ENCODE results near the gene HCLS1. TPM values are rescaled to one million over a fixed set of nuclear protein-coding genes. Genes with fewer than 3 reads are reported as not detected.

The HCLS1 gene
- total and polyA plus RNA-seq, 2 of the 8 experiments (the other 6 are each of a cell fraction or from before 2014, with no cell fraction given): 0.53 to 1.3 TPM

DNA sequence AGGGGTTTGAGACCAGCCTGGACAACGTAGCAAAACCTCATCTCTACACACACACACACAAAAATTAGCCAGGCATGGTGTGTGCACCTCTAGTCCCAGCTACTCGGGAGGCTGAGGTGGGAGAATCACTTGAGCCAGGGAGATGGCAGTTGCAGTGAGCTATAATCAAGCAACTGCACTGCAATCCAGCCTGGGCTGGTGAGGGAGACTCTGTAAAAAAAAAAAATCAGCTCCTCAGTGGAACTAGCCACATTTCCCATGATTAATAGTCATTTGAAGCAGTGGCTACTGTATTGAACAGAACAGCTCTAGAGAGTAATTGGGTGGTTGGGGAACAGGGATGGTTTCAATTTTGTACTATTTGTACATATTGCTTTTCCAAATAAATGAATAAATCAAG lies 79.0 kb downstream of the HCLS1 start:
- no peak overlapping the region for H4K91ac ChIP-seq (replicated peaks; ENCODE audit: insufficient read length, low read length)
- no peak overlapping the region for H2AFZ ChIP-seq (ENCODE audit: low read length)
- H3K27me3 ChIP-seq (replicated peaks in 1 of 4; ENCODE audit: control insufficient read depth in 3 of 4, extremely low read depth in 1 of 4, insufficient read depth in 3 of 4, low read length in 3 of 4): no peaks in the 10 kb centered on the region
- POLR2A ChIA-PET (ENCODE audit: partially characterized antibody): interaction anchor here (3.3 kb wide), 1 partner anchor 12 kb away, joined by 18 read pairs; the partner anchor contains the start of gene FBXO40
- H2BK5ac ChIP-seq (ENCODE audit: low read depth, low read length): no peak overlapping the region
- H2BK120ac ChIP-seq (replicated peaks; ENCODE audit: low read depth, low read length): no peak overlapping the region
- no peak overlapping the region for H3K4ac ChIP-seq (replicated peaks; ENCODE audit: insufficient read length, low read depth, low read length)
- H3K14ac ChIP-seq (ENCODE audit: insufficient read length): no peak overlapping the region
- H3K4me2 ChIP-seq (ENCODE audit: insufficient read depth in 1 of 2, low read depth in 2 of 2, low read length in 2 of 2): no peak overlapping the region
- no peaks in the 10 kb centered on the region for H3K79me2 ChIP-seq (ENCODE audit: control insufficient read depth in 1 of 2, insufficient read depth in 2 of 2, low read length in 2 of 2)
- H3K79me1 ChIP-seq (ENCODE audit: low read depth, low read length): no peaks in the 10 kb centered on the region
- H2BK20ac ChIP-seq (ENCODE audit: low read length): no peak overlapping the region
- DNase-seq (ENCODE audit: low read depth in 1 of 2, low spot score in 2 of 2) (no peak), FAIRE-seq (no peak)
- H3K4me1 ChIP-seq (replicated peaks in 1 of 4; ENCODE audit: control insufficient read depth in 3 of 4, insufficient read depth in 4 of 4, low read length in 3 of 4): no peaks in the 10 kb centered on the region
- no peaks in the 10 kb centered on the region for H3K36me3 ChIP-seq (ENCODE audit: control insufficient read depth in 2 of 4, insufficient read depth in 4 of 4, low read length in 3 of 4)
- no peak overlapping the region for H3K4me3 ChIP-seq (ENCODE audit: extremely low read depth in 1 of 4, insufficient read depth in 2 of 4, low read depth in 3 of 4, low read length in 4 of 4)
- no peaks in the 10 kb centered on the region for H4K20me1 ChIP-seq (replicated peaks in 1 of 2; ENCODE audit: control insufficient read depth in 1 of 2, insufficient read depth in 2 of 2, low read length in 2 of 2)
- H2BK15ac ChIP-seq (ENCODE audit: low read length): no peak overlapping the region
- H3K23me2 ChIP-seq (ENCODE audit: low read depth, low read length): no peaks in the 10 kb centered on the region
- H3K9me3 ChIP-seq (ENCODE audit: insufficient read depth in 2 of 2, low read depth in 1 of 2, low read length in 1 of 2): no peaks in the 10 kb centered on the region
- H2BK12ac ChIP-seq (ENCODE audit: low read depth, low read length): no peak overlapping the region
- H2AK5ac ChIP-seq (ENCODE audit: low read depth, low read length): no peak overlapping the region
- no peak overlapping the region for H4K8ac ChIP-seq (ENCODE audit: extremely low read depth, insufficient read depth, low read length)
- no peak overlapping the region for H3K27ac ChIP-seq (ENCODE audit: low read depth, low read length)
- H3K23ac ChIP-seq (ENCODE audit: insufficient read length): no peak overlapping the region
- H3K9ac ChIP-seq (replicated peaks in 1 of 4; ENCODE audit: extremely low read depth in 1 of 4, low read depth in 3 of 4, low read length in 3 of 4): no peak overlapping the region
- H3K18ac ChIP-seq (ENCODE audit: extremely low read depth, low read length): no peak overlapping the region; the same call in 1 of the 2 replicates
- CTCF ChIA-PET (ENCODE audit: partially characterized antibody): interaction anchor here (0.6 kb wide), 1 partner anchor 214 kb away, joined by 4 read pairs; no protein-coding TSS in a partner anchor
- no peak overlapping the region for H4K5ac ChIP-seq (ENCODE audit: insufficient read length, low read depth, low read length)
- no peak overlapping the region for H3K56ac ChIP-seq (replicated peaks; ENCODE audit: insufficient read length, low read depth, low read length)
- WGBS, 2 experiments (ENCODE audit: extremely low coverage in 1 of 2, insufficient coverage in 1 of 2, insufficient read length in 1 of 2, insufficient replicate concordance in 2 of 2, low coverage in 1 of 2, low lambda C conversion rate in 2 of 2, missing lambda C conversion rate in 1 of 2): 89% methylated on average over 2 of the region's 2 CpGs; no CpG with 5 or more reads in 1 of the 2 experiments
- no peak for TF ChIP-seq EZH2 (IDR thresholded peaks at IDR 0.05; ENCODE audit: low read depth, low read length, severe bottlenecking)
- no peak for TF ChIP-seq RFX5 (IDR thresholded peaks at IDR 0.05; ENCODE audit: borderline replicate concordance, low read depth, low read length)
- no peak for TF ChIP-seq TCF12 (IDR thresholded peaks at IDR 0.05; ENCODE audit: low read depth, low read length)
- TF ChIP-seq, protein P1, sequence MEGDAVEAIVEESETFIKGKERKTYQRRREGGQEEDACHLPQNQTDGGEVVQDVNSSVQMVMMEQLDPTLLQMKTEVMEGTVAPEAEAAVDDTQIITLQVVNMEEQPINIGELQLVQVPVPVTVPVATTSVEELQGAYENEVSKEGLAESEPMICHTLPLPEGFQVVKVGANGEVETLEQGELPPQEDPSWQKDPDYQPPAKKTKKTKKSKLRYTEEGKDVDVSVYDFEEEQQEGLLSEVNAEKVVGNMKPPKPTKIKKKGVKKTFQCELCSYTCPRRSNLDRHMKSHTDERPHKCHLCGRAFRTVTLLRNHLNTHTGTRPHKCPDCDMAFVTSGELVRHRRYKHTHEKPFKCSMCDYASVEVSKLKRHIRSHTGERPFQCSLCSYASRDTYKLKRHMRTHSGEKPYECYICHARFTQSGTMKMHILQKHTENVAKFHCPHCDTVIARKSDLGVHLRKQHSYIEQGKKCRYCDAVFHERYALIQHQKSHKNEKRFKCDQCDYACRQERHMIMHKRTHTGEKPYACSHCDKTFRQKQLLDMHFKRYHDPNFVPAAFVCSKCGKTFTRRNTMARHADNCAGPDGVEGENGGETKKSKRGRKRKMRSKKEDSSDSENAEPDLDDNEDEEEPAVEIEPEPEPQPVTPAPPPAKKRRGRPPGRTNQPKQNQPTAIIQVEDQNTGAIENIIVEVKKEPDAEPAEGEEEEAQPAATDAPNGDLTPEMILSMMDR (IDR thresholded peaks at IDR 0.05; ENCODE audit: control extremely low read depth in 1 of 3, insufficient read depth in 1 of 3, low read depth in 1 of 3, low read length in 3 of 3): no peak
- no peak for TF ChIP-seq MAFK (IDR thresholded peaks at IDR 0.05; ENCODE audit: low read depth, low read length)
- no peak for TF ChIP-seq BACH1 (IDR thresholded peaks at IDR 0.05; ENCODE audit: low read length)
